ENCODE results near the gene BHLHE23. TPM values are rescaled to one million over a fixed set of nuclear protein-coding genes. Genes with fewer than 3 reads are reported as not detected.
A peak's percentile ranks its signal among the peaks of the same experiment; 100 is the strongest.
"Not testable (repeated sequence)": the region's sequence is repeated elsewhere in the genome, so short reads cannot be mapped to it uniquely, and the experiment has no call there.

The BHLHE23 gene
- total and polyA plus RNA-seq, 5 donors: not detected

DNA sequence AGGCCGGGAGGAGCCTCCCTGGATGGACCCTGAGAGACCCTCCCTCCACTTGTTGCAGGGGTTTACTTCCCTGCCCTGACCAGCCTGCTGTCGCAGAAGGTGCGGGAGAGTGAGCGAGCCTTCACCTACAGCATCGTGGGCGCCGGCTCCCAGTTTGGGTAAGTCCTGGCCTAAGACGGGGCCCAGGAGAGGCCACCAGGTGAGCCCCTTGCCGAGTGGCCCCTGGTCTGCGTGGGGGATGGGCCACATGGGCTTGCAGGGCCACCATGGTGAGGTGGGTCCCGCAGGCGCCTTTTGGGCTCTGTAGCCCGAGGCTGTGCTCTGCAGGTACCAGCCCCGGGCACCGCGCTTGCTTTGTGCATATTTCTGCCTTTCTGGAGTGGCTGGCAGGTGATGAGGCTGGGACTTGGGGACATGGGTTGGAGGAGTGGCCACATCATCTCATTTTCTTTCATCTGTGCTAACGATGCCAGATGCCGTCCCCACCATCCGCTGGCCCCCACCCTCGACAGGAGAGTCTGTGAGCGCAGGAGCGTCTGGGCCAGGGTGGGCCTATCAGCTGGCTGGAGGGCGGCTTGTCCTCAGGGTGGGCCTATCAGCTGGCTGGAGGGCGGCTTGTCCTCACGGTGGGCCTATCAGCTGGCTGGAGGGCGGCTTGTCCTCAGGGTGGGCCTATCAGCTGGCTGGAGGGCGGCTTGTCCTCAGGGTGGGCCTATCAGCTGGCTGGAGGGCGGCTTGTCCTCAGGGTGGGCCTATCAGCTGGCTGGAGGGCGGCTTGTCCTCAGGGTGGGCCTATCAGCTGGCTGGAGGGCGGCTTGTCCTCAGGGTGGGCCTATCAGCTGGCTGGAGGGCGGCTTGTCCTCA lies 46.1 kb downstream of the BHLHE23 start:
- H3K4me1 ChIP-seq (ENCODE audit: control insufficient read depth, insufficient read depth, low read length); intact Hi-C loops (cut with DNase I); H3K4me3 ChIP-seq (ENCODE audit: low read length); H3K27me3 ChIP-seq (ENCODE audit: control insufficient read depth, insufficient read depth); H3K27ac ChIP-seq (ENCODE audit: low read length); ATAC-seq; H3K9me3 ChIP-seq (ENCODE audit: control insufficient read depth, low read length): not testable (repeated sequence)
- WGBS: 83% methylated on average over 27 of the region's 31 CpGs
- DNase-seq: peak; percentile 22 to 68 (median 46)

DNA sequence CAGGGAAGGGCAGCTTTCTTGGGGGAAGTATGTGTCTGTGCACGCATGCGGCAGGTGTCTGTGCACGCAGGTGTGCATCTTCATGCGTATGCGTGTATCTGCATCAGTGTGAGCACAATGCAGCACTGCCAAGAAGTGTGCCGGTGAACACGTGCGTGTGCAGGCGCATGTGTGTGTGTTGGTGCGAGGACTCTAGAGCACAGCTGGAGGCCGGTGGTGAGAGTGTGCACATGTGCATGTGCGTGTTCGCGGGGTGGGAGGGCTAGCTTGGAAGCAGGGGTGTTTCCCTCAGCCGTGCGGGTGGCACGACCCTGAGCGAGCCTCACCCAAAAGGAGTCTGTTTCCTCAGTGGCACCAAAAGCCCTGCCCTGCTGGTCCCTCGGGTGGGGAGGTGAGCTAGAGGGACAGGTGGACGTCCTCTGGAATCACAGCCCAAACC lies 46.7 kb downstream of the BHLHE23 start:
- 93% methylated on average over 20 of the region's 20 CpGs for WGBS
- ATAC-seq (no peak), DNase-seq (peak in 1 of 3 donors; percentile 40)
- no peaks in the 10 kb centered on the region for H3K4me1 ChIP-seq (ENCODE audit: control insufficient read depth, insufficient read depth, low read length)
- intact Hi-C loops (cut with DNase I): no loop called here
- H3K27me3 ChIP-seq (ENCODE audit: control insufficient read depth, insufficient read depth): no peaks in the 10 kb centered on the region
- no peak overlapping the region for H3K4me3 ChIP-seq (ENCODE audit: low read length)
- H3K27ac ChIP-seq (ENCODE audit: low read length): no peak overlapping the region
- no peaks in the 10 kb centered on the region for H3K9me3 ChIP-seq (ENCODE audit: control insufficient read depth, low read length)

GRCh38 chr20:62959101-62959971 lies 47.4 kb downstream of the BHLHE23 start:
- H3K9me3 ChIP-seq (ENCODE audit: control insufficient read depth, low read length): no peaks in the 10 kb centered on the region
- H3K27me3 ChIP-seq (ENCODE audit: control insufficient read depth, insufficient read depth): no peaks in the 10 kb centered on the region
- no peaks in the 10 kb centered on the region for H3K4me1 ChIP-seq (ENCODE audit: control insufficient read depth, insufficient read depth, low read length)
- no peak overlapping the region for H3K4me3 ChIP-seq (ENCODE audit: low read length)
- intact Hi-C loops (cut with DNase I): no loop called here
- DNase-seq (peak; percentile 11 to 50 (median 34)), ATAC-seq (no peak)
- no peak overlapping the region for H3K27ac ChIP-seq (ENCODE audit: low read length)
- 80% methylated on average over 43 of the region's 43 CpGs for WGBS

DNA sequence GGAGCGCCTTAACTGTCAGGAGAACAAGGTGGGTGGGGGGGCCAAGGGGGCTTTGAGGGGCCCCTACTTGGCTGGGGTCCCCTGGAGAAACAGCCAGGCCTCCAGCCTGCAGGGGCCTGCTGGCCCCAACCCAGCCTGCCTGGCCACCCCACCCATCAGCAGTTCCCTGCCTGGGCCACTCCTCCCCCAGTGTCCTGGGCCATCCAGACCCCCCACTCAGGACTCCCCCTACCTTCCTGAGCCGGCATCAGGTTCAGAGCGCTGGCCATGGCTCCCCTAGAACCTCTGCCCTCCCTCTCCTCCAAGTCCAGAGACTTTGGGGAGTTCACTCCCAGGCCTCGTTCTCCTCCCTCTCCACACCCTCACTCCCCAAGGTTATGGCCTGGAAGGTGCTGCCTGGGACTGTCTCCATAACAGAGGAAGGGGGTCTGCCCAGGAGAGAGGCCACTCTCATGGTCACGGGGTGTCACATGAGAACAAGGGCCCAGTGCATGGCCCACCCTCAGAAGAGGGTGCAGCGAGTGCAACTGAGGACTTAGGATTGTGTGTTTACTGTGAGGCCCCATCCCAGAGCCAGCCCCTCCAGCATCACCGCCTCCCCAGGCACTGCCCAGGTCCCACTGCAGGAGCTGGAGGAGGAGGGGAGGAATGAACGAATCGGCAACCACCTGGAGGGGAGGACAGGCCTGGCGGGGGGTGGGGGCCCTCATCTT lies 48.2 kb downstream of the BHLHE23 start:
- ATAC-seq (no peak), DNase-seq (peak; percentile 4 to 40 (median 23))
- intact Hi-C loops (cut with DNase I): no loop called here
- Histone ChIP-seq H3K4me3 (ENCODE audit: low read length) (no peak overlapping the region), H3K27me3 (ENCODE audit: control insufficient read depth, insufficient read depth) (no peaks in the 10 kb centered on the region), H3K9me3 (ENCODE audit: control insufficient read depth, low read length) (no peaks in the 10 kb centered on the region), H3K4me1 (ENCODE audit: control insufficient read depth, insufficient read depth, low read length) (peaks cover 2% of the 10 kb centered on the region), H3K27ac (ENCODE audit: low read length) (no peak overlapping the region)
- 77% methylated on average over 10 of the region's 10 CpGs for WGBS

DNA sequence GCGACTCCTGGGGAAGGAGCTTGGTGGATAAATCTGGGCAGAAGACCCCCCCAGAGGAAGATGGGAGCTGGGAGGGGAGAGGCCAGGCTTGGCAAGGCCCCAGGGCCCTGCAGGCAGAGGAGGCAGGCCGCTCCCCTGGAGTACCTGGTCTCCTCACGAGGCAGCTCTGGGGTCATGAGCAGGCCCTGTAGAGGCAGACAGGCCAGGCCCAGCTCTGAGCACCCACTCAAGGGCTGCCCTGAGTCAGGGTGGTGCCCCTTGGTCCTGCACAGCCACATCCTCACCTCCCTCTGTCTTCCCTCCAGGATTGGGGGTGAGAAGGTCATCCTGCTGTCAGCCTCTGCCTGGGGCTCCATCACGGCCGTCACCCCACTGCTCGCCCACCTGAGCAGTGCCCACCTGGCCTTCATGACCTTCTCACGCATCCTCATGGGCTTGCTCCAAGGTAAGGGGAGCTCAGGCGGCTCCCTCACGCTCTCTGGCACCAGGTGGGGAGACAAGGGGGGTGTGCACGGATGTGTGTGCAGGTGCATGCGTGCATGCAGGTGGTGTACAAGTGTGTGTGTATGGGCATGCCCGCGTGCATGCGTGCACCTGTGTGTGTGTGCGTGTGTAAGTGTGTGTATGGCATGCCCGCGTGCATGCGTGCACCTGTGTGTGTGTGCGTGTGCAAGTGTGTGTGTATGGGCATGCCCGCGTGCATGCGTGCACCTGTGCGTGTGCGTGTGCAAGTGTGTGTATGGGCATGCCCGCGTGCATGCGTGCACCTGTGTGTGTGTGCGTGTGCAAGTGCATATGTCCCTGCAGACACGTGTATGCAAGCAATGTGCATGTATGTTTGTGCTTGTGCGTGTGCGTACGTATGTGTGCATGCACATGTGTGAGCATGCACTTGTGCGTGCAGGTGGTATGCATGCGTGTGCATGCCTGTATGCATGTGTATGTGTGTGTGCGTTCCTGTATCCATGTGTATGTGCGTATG lies 49.3 kb downstream of the BHLHE23 start:
- Histone ChIP-seq H3K4me3 (ENCODE audit: low read length) (no peak overlapping the region), H3K9me3 (ENCODE audit: control insufficient read depth, low read length) (no peaks in the 10 kb centered on the region), H3K27ac (ENCODE audit: low read length) (no peak overlapping the region), H3K4me1 (ENCODE audit: control insufficient read depth, insufficient read depth, low read length) (peaks cover 9% of the 10 kb centered on the region), H3K27me3 (ENCODE audit: control insufficient read depth, insufficient read depth) (no peaks in the 10 kb centered on the region)
- DNase-seq (peak in 2 of 3 donors; percentile 16 to 47), ATAC-seq (no peak)
- intact Hi-C loops (cut with DNase I): no loop called here
- 97% methylated on average over 36 of the region's 36 CpGs for WGBS

DNA sequence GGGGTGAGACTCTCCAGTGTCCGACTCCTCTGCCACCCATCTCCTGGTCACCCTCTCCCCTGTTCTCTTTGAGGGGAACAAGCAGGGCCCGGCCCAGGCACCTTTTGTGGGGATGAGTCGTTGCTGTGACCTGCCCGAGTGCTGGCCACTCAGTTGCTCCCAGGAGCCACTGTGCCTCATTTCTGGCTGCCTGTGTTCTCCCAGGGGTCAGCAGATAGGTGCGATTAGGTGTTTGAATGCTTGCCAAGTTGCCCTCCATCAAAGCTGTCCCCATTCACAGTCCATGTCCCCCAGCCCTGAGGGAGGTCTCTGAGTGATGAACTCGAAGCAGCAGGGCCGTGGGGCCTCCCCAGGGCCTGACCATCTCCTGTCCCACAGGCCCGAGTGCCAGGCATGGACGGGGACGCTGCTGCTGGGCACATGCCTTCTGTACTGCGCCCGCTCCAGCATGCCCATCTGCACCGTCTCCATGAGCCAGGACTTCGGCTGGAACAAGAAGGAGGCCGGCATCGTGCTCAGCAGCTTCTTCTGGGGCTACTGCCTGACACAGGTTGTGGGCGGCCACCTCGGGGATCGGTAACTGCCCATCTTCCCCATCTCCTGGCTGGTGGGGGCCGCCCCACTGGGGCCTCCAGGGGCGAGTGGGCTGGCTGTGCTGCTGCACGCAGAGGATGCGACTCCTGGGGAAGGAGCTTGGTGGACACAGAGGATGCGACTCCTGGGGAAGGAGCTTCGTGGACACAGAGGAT lies 50.2 kb downstream of the BHLHE23 start:
- WGBS: 90% methylated on average over 25 of the region's 25 CpGs
- Histone ChIP-seq H3K9me3 (ENCODE audit: control insufficient read depth, low read length) (no peaks in the 10 kb centered on the region), H3K4me3 (ENCODE audit: low read length) (no peak overlapping the region), H3K4me1 (ENCODE audit: control insufficient read depth, insufficient read depth, low read length) (peaks cover 9% of the 10 kb centered on the region), H3K27me3 (ENCODE audit: control insufficient read depth, insufficient read depth) (no peaks in the 10 kb centered on the region), H3K27ac (ENCODE audit: low read length) (no peak overlapping the region)
- intact Hi-C loops (cut with DNase I): no loop called here
- ATAC-seq (no peak), DNase-seq (peak in 2 of 3 donors; percentile 14 to 53)

Other genes with a start within 250 kb of the BHLHE23 start
- 10 to 100 TPM in 1 of 4 donors, 1 to 10 TPM in 3; 8.3 to 10.9 (median 8.6) TPM for gene MRGBP, start 210.5 kb downstream of the BHLHE23 start, total RNA-seq
- 12.1 TPM for gene MRGBP, start 210.5 kb downstream of the BHLHE23 start, polyA plus RNA-seq
- 10 to 100 TPM; 21.0 to 29.6 (median 24.2) TPM for gene OGFR, start 202.1 kb downstream of the BHLHE23 start, total RNA-seq
- 26.6 TPM for gene OGFR, start 202.1 kb downstream of the BHLHE23 start, polyA plus RNA-seq
- 1 to 10 TPM; 4.3 to 6.9 (median 5.6) TPM for gene COL9A3, start 189.9 kb downstream of the BHLHE23 start, total RNA-seq
- 13.0 TPM for gene COL9A3, start 189.9 kb downstream of the BHLHE23 start, polyA plus RNA-seq
- gene TCFL5, start 145.1 kb downstream of the BHLHE23 start, total RNA-seq: 1 to 10 TPM; 7.8 to 9.9 (median 8.2) TPM
- gene TCFL5, start 145.1 kb downstream of the BHLHE23 start, polyA plus RNA-seq: 5.2 TPM
- gene DIDO1, start 80.5 kb downstream of the BHLHE23 start, total RNA-seq: 10 to 100 TPM; 38.1 to 42.5 (median 40.0) TPM
- gene DIDO1, start 80.5 kb downstream of the BHLHE23 start, polyA plus RNA-seq: 23.3 TPM
- gene GID8, start 68.8 kb downstream of the BHLHE23 start, total RNA-seq: 10 to 100 TPM; 19.0 to 22.1 (median 20.0) TPM
- 8.9 TPM for gene GID8, start 68.8 kb downstream of the BHLHE23 start, polyA plus RNA-seq
- gene SLC17A9, start 54.3 kb downstream of the BHLHE23 start, total RNA-seq: 1 to 10 TPM; 1.5 to 4.8 (median 2.2) TPM
- gene SLC17A9, start 54.3 kb downstream of the BHLHE23 start, polyA plus RNA-seq: 3.1 TPM
- 10 to 100 TPM; 23.0 to 27.6 (median 25.2) TPM for gene YTHDF1, start 209.2 kb upstream of the BHLHE23 start, total RNA-seq
- 15.3 TPM for gene YTHDF1, start 209.2 kb upstream of the BHLHE23 start, polyA plus RNA-seq
- not detected for gene BIRC7, start 228.9 kb upstream of the BHLHE23 start, total RNA-seq
- gene BIRC7, start 228.9 kb upstream of the BHLHE23 start, polyA plus RNA-seq: not detected
- not detected for gene NKAIN4, start 247.5 kb upstream of the BHLHE23 start, total RNA-seq
- gene NKAIN4, start 247.5 kb upstream of the BHLHE23 start, polyA plus RNA-seq: not detected

Measured in right cardiac atrium (tissue), 5 donors.